Non-pigmented ciliary epithelial cell (primary cell): ENCODE measurements around the gene NBPF6.
"Not testable (repeated sequence)": the region's sequence is repeated elsewhere in the genome, so short reads cannot be mapped to it uniquely, and the experiment has no call there.

Experiments
- DNase-seq: peaks from one replicate; pipeline ENCODE4 v3.0.0-alpha.2; 2010; ENCODE audit warnings: low read depth

NBPF6 gene

GRCh38 chr1:108496856-108497255, 46.7 kb downstream of the NBPF6 start:
- not testable (repeated sequence) for DNase-seq

- DNase-seq = no peak
Observed at GRCh38 chr1:108502138-108502537, 52.0 kb downstream of the NBPF6 start.

GRCh38 chr1:108502624-108503023, 52.5 kb downstream of the NBPF6 start:
- DNase-seq = no peak

- DNase-seq = peak; percentile 36
Observed at GRCh38 chr1:108503062-108503733, 53.1 kb downstream of the NBPF6 start.

- no peak for DNase-seq
Observed at GRCh38 chr1:108504447-108504846, 54.3 kb downstream of the NBPF6 start.

GRCh38 chr1:108505763-108506070, 55.6 kb downstream of the NBPF6 start:
- no peak for DNase-seq

GRCh38 chr1:108511764-108512163, 61.6 kb downstream of the NBPF6 start:
- no peak for DNase-seq

GRCh38 chr1:108512239-108513043, 62.3 kb downstream of the NBPF6 start:
- DNase-seq = peak; percentile 13

GRCh38 chr1:108513044-108513415, 62.9 kb downstream of the NBPF6 start:
- DNase-seq = no peak

GRCh38 chr1:108513914-108514313, 63.8 kb downstream of the NBPF6 start:
- not testable (repeated sequence) for DNase-seq

- DNase-seq = not testable (repeated sequence)
Observed at GRCh38 chr1:108517301-108517897, 67.3 kb downstream of the NBPF6 start.
